T-cell (primary cell): ENCODE data around the gene UBE2S. TPM values are rescaled to one million over a fixed set of nuclear protein-coding genes. Genes with fewer than 3 reads are reported as not detected.

Experiments used
- ATAC-seq, 4 experiments: fragments of 200-7000 bp in 3 of 4; fragments of 150-1000 bp in 1 of 4; cut with Tn5 transposase; replicated peaks in 1 of 4; 1 replicate in 3 of 4; 2 replicates in 1 of 4; pipeline ENCODE4 v1.10.0; 2021; ENCODE audit warnings: moderate library complexity in 3 of 4, mild to moderate bottlenecking in 2 of 4, moderate number of reproducible peaks in 1 of 4
- CTCF ChIA-PET, 2 donors: fragments of 300-600 bp; sonication (Branson Sonifier 250); formaldehyde crosslinking; loops; one replicate each; lab custom pipeline; 2022; ENCODE audit warnings: antibody characterized with exemption in 2 of 2; lab: Charles Lee
- POLR2A ChIA-PET, 2 donors: fragments of 300-600 bp; sonication (Branson Sonifier 250); formaldehyde crosslinking; loops; one replicate each; lab custom pipeline; 2022; ENCODE audit warnings: antibody characterized with exemption in 2 of 2; lab: Charles Lee
- DNase-seq, 35 experiments: peaks; one replicate each; pipeline versions ENCODE4 v3.0.0 to v3.0.0-alpha.2; 2013 to 2023
- H3K27ac ChIP-seq: one replicate; pipeline ENCODE4 v1.5.1; 2013; ENCODE audit warnings: low read length
- H3K27me3 ChIP-seq, 2 experiments: replicated peaks in 1 of 2; 1 replicate in 1 of 2; 2 replicates in 1 of 2; pipeline versions ENCODE4 v1.6.1 to v1.7.0; 2013; ENCODE audit warnings: low read length in 1 of 2, mixed read lengths in 1 of 2; ENCODE audit not compliant: control insufficient read depth in 2 of 2, insufficient read depth in 2 of 2; ENCODE audit errors: extremely low read depth in 1 of 2
- H3K36me3 ChIP-seq, 2 donors: 1 replicate in 1 of 2; 2 replicates in 1 of 2; pipeline versions ENCODE4 v1.6.1 to v1.7.0; 2013; ENCODE audit warnings: low read length in 1 of 2; ENCODE audit not compliant: control insufficient read depth in 2 of 2, insufficient read depth in 1 of 2; ENCODE audit errors: extremely low read depth in 1 of 2
- H3K4me1 ChIP-seq, 2 experiments: 1 replicate in 1 of 2; 2 replicates in 1 of 2; pipeline versions ENCODE4 v1.6.1 to v1.7.0; 2013; ENCODE audit warnings: low read length in 2 of 2, mixed read lengths in 1 of 2; ENCODE audit not compliant: insufficient read depth in 2 of 2, control insufficient read depth in 1 of 2; ENCODE audit errors: extremely low read depth in 1 of 2
- H3K4me3 ChIP-seq, 2 donors: 1 replicate in 1 of 2; 2 replicates in 1 of 2; pipeline versions ENCODE4 v1.5.1 to v1.7.0; 2013; ENCODE audit warnings: mild to moderate bottlenecking in 2 of 2, low read length in 1 of 2, moderate library complexity in 1 of 2; ENCODE audit not compliant: control insufficient read depth in 1 of 2; ENCODE audit errors: extremely low read depth in 1 of 2
- H3K9me3 ChIP-seq: 2 replicates; pipeline ENCODE4 v1.7.0; 2013
- H3K27ac Mint-ChIP-seq, 2 donors: one replicate each; pipeline ENCODE4 v1.8.0; 2020 to 2021; ENCODE audit warnings: mild to moderate bottlenecking in 2 of 2, mixed read lengths in 2 of 2
- H3K27me3 Mint-ChIP-seq, 2 donors: one replicate each; pipeline ENCODE4 v1.8.0; 2021 to 2022; ENCODE audit warnings: mixed read lengths in 2 of 2
- H3K36me3 Mint-ChIP-seq: one replicate; pipeline ENCODE4 v1.8.0; 2021; ENCODE audit warnings: mixed read lengths
- H3K4me1 Mint-ChIP-seq, 3 donors: one replicate each; pipeline ENCODE4 v1.8.0; 2020 to 2022; ENCODE audit warnings: mixed read lengths in 3 of 3, mild to moderate bottlenecking in 1 of 3
- H3K4me3 Mint-ChIP-seq, 3 donors: one replicate each; pipeline ENCODE4 v1.8.0; 2020 to 2022; ENCODE audit warnings: mild to moderate bottlenecking in 3 of 3, mixed read lengths in 3 of 3, moderate library complexity in 3 of 3
- H3K9me3 Mint-ChIP-seq, 3 donors: one replicate each; pipeline ENCODE4 v1.8.0; 2020 to 2022; ENCODE audit warnings: mixed read lengths in 3 of 3
- WGBS: methylation state at CpG from one replicate; pipeline ENCODE4 v1.1.5; 2013; ENCODE audit warnings: missing lambda C conversion rate; ENCODE audit not compliant: insufficient coverage; 5-methylcytosine and 5-hydroxymethylcytosine counted together
- total RNA-seq, 35 experiments: library from RNA in 6 of 35; stranded (reverse) in 6 of 35; fragments of 120-200 nt in 1 of 35; gene quantifications; one replicate each; pipeline versions ENCODE4 v1.2.1 to v1.2.4 and lab custom pipeline; 2013 to 2026

The UBE2S gene
- total RNA-seq, 5 donors from 2014 or later (not counting 1 experiment from before 2014, with no cell fraction given) = 27.5 to 75.2 (median 35.1) TPM

GRCh38 chr19:55435020-55435419 is 27.4 kb upstream of the UBE2S start:
- no peak for ATAC-seq
- H3K27me3 Mint-ChIP-seq = peaks cover 45 to 60% of the 10 kb centered on the region in 2 donors
- H3K9me3 Mint-ChIP-seq = no peaks in the 10 kb centered on the region
- H3K9me3 ChIP-seq = no peaks in the 10 kb centered on the region
- H3K27me3 ChIP-seq = peaks cover 15 to 82% of the 10 kb centered on the region in 2 experiments
- no peaks in the 10 kb centered on the region for H3K36me3 ChIP-seq
- 98% methylated on average over 4 of the region's 4 CpGs for WGBS
- ChIA-PET CTCF (no interaction called here), POLR2A (no interaction called here)
- peaks cover 1 to 7% (median 4%) of the 10 kb centered on the region in 3 donors for H3K4me1 Mint-ChIP-seq
- no peak overlapping the region for H3K4me3 ChIP-seq
- no peaks in the 10 kb centered on the region for H3K36me3 Mint-ChIP-seq
- no peak overlapping the region for H3K27ac Mint-ChIP-seq
- no peak for DNase-seq
- no peak overlapping the region for H3K27ac ChIP-seq
- H3K4me1 ChIP-seq = peaks cover 0 to under 1% of the 10 kb centered on the region in 2 experiments
- H3K4me3 Mint-ChIP-seq = no peak overlapping the region

DNA sequence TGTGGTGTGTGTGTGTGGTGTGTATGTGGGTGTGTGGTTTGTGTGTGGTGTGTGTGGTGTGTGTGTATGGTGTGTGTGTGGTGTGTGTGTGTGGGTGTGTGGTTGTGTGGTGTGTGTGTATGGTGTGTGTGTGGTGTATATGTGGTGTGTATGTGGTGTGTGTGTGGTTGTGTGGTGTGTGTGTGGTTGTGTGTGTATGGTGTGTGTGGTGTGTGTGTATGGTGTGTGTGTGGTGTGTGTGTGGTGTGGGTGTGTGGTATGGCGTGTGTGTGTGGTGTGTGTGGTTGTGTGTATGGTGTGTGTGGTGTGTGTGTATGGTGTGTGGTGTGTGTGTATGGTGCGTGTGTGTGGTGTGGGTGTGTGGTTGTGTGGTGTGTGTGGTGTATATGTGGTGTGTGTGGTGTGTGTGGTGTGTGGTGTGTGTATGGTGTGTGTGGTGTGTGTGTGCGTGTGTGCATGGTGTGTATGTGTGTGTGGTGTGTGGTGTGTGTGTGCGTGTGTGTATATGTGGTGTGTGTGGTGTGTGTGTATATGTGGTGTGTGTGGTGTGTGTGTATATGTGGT is 26.9 kb upstream of the UBE2S start:
- CTCF ChIA-PET = no interaction called here
- Histone ChIP-seq H3K27ac (no peak overlapping the region), H3K4me1 (peaks cover 0 to 2% of the 10 kb centered on the region in 2 experiments), H3K27me3 (peaks cover 15 to 83% of the 10 kb centered on the region in 2 experiments), H3K9me3 (no peaks in the 10 kb centered on the region), H3K4me3 (no peak overlapping the region), H3K36me3 (no peaks in the 10 kb centered on the region)
- H3K36me3 Mint-ChIP-seq = no peaks in the 10 kb centered on the region
- H3K4me1 Mint-ChIP-seq = peaks cover 0 to 6% (median 3%) of the 10 kb centered on the region in 3 donors
- DNase-seq = no peak
- ATAC-seq = no peak
- H3K27ac Mint-ChIP-seq = no peak overlapping the region
- H3K4me3 Mint-ChIP-seq = no peak overlapping the region
- no peaks in the 10 kb centered on the region for H3K9me3 Mint-ChIP-seq
- POLR2A ChIA-PET = no interaction called here
- H3K27me3 Mint-ChIP-seq = peaks cover 42 to 59% of the 10 kb centered on the region in 2 donors
- WGBS = 77% methylated on average over 4 of the region's 4 CpGs

- no peaks in the 10 kb centered on the region for H3K36me3 Mint-ChIP-seq
- peaks cover 9 to 83% of the 10 kb centered on the region in 2 experiments for H3K27me3 ChIP-seq
- POLR2A ChIA-PET = no interaction called here
- H3K4me1 Mint-ChIP-seq = peaks cover 0 to 3% (median 0%) of the 10 kb centered on the region in 3 donors
- no peak overlapping the region for H3K4me3 Mint-ChIP-seq
- 24% methylated on average over 48 of the region's 48 CpGs for WGBS
- ATAC-seq = no peak
- H3K9me3 ChIP-seq = no peaks in the 10 kb centered on the region
- H3K27ac ChIP-seq = no peak overlapping the region
- H3K27ac Mint-ChIP-seq = no peak overlapping the region
- peaks cover 0 to 4% of the 10 kb centered on the region in 2 experiments for H3K4me1 ChIP-seq
- H3K9me3 Mint-ChIP-seq = no peaks in the 10 kb centered on the region
- peaks cover 39 to 53% of the 10 kb centered on the region in 2 donors for H3K27me3 Mint-ChIP-seq
- no peak for DNase-seq
- CTCF ChIA-PET = no interaction called here
- H3K36me3 ChIP-seq = no peaks in the 10 kb centered on the region
- H3K4me3 ChIP-seq = no peak overlapping the region
These were observed 25.7 kb upstream of the UBE2S start for GRCh38 chr19:55433292-55433691.

- H3K27ac ChIP-seq = no peak overlapping the region
- H3K27me3 Mint-ChIP-seq = peaks cover 38 to 46% of the 10 kb centered on the region in 2 donors
- ATAC-seq (no peak), DNase-seq (no peak)
- peaks cover 9 to 75% of the 10 kb centered on the region in 2 experiments for H3K27me3 ChIP-seq
- no peaks in the 10 kb centered on the region for H3K9me3 ChIP-seq
- POLR2A ChIA-PET = no interaction called here
- H3K4me1 Mint-ChIP-seq = peaks cover 0 to 3% (median 0%) of the 10 kb centered on the region in 3 donors
- no peaks in the 10 kb centered on the region for H3K36me3 ChIP-seq
- no peak overlapping the region for H3K4me3 Mint-ChIP-seq
- H3K27ac Mint-ChIP-seq = no peak overlapping the region
- H3K4me1 ChIP-seq = peaks cover 0 to 4% of the 10 kb centered on the region in 2 experiments
- CTCF ChIA-PET = no interaction called here
- no peak overlapping the region for H3K4me3 ChIP-seq
- H3K9me3 Mint-ChIP-seq = no peaks in the 10 kb centered on the region
- WGBS = 88% methylated on average over 10 of the region's 14 CpGs
- no peaks in the 10 kb centered on the region for H3K36me3 Mint-ChIP-seq
These were observed 24.8 kb upstream of the UBE2S start for GRCh38 chr19:55432241-55432959.

DNA sequence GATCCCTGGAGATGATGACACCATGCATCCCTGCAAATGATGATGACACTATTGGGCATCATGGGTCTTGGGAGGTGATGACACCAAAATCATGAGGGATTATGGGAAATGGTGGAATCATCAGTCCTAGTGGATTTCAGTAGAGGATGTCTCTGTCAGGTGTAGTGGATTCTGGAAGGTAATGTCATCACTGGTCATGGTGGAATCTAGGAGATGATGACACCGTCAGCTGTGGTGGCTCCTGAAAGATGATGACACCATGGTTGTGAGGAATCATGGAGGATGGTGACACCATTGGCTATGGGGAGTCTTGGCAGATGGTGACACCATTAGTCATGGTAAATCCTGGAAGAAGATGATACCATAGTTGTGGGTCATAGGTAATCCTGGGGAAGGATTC is 23.6 kb upstream of the UBE2S start:
- no peak for DNase-seq
- Histone ChIP-seq H3K4me1 (peaks cover 0 to 4% of the 10 kb centered on the region in 2 experiments), H3K27me3 (peaks cover 9 to 63% of the 10 kb centered on the region in 2 experiments), H3K27ac (no peak overlapping the region), H3K36me3 (no peaks in the 10 kb centered on the region), H3K4me3 (no peak overlapping the region), H3K9me3 (no peaks in the 10 kb centered on the region)
- Mint-ChIP-seq H3K4me3 (no peak overlapping the region), H3K27ac (peak overlapping the region in 1 of 2 donors; percentile 14), H3K4me1 (no peaks in the 10 kb centered on the region), H3K9me3 (no peaks in the 10 kb centered on the region), H3K36me3 (no peaks in the 10 kb centered on the region), H3K27me3 (peaks cover 29 to 37% of the 10 kb centered on the region in 2 donors)
- 82% methylated on average over 1 of the region's 1 CpG for WGBS
- ChIA-PET CTCF (no interaction called here), POLR2A (no interaction called here)
- no peak for ATAC-seq

- peaks cover 15 to 21% of the 10 kb centered on the region in 2 donors for H3K27me3 Mint-ChIP-seq
- DNase-seq (no peak), ATAC-seq (no peak)
- ChIA-PET POLR2A (interaction anchor here in 1 of 2 donors (0.6 kb wide), 2 partner anchors 39 to 51 kb away, joined by 3 to 4 read pairs; no protein-coding TSS in a partner anchor), CTCF (no interaction called here)
- H3K27me3 ChIP-seq = peaks cover under 1 to 41% of the 10 kb centered on the region in 2 experiments
- no peaks in the 10 kb centered on the region for H3K9me3 Mint-ChIP-seq
- H3K4me1 ChIP-seq = peaks cover 6 to 15% of the 10 kb centered on the region in 2 experiments
- H3K27ac ChIP-seq = no peak overlapping the region
- no CpG with 5 or more reads among the region's 2 CpGs for WGBS
- no peaks in the 10 kb centered on the region for H3K9me3 ChIP-seq
- H3K4me1 Mint-ChIP-seq = peaks cover 11 to 12% (median 12%) of the 10 kb centered on the region in 3 donors
- no peaks in the 10 kb centered on the region for H3K36me3 ChIP-seq
- H3K4me3 ChIP-seq = no peak overlapping the region
- no peak overlapping the region for H3K27ac Mint-ChIP-seq
- H3K36me3 Mint-ChIP-seq = no peaks in the 10 kb centered on the region
- H3K4me3 Mint-ChIP-seq = no peak overlapping the region
These were observed 18.5 kb upstream of the UBE2S start for GRCh38 chr19:55426042-55426441.
